GM08714 (cell line): ENCODE results near the gene SUN5.

Experiments
- H3K4me3 ChIP-seq: fragments of 200-500 bp; sonication (Bioruptor generic); 2 replicates; pipeline ENCODE4 v1.5.1; 2014; ENCODE audit warnings: mild to moderate bottlenecking, low read length, inconsistent platforms
- ZNF274 ChIP-seq: IDR thresholded peaks from 2 replicates; pipeline ENCODE4 v1.6.1; 2012; ENCODE audit warnings: mild to moderate bottlenecking, low read depth, low read length

The SUN5 gene

GRCh38 chr20:32999603-33000250, 4.5 kb downstream of the SUN5 start:
- TF ChIP-seq ZNF274: no peak
- H3K4me3 ChIP-seq: no peak overlapping the region

GRCh38 chr20:32997431-32997830, 6.8 kb downstream of the SUN5 start:
- TF ChIP-seq ZNF274: no peak
- H3K4me3 ChIP-seq: no peak overlapping the region

- TF ChIP-seq ZNF274: no peak
- H3K4me3 ChIP-seq: no peak overlapping the region
These were observed 8.4 kb downstream of the SUN5 start for GRCh38 chr20:32995802-32996201.

- H3K4me3 ChIP-seq: no peak overlapping the region
- TF ChIP-seq ZNF274: no peak
These were observed 10.7 kb downstream of the SUN5 start for GRCh38 chr20:32993496-32994050.

- TF ChIP-seq ZNF274: no peak
- H3K4me3 ChIP-seq: no peak overlapping the region
These were observed 12.2 kb downstream of the SUN5 start for GRCh38 chr20:32991792-32992641.

GRCh38 chr20:32991383-32991782, 12.8 kb downstream of the SUN5 start:
- no peak overlapping the region for H3K4me3 ChIP-seq
- TF ChIP-seq ZNF274: no peak

- H3K4me3 ChIP-seq: no peak overlapping the region
- TF ChIP-seq ZNF274: no peak
These were observed 13.8 kb downstream of the SUN5 start for GRCh38 chr20:32990426-32990825.

GRCh38 chr20:32989507-32990283, 14.5 kb downstream of the SUN5 start:
- TF ChIP-seq ZNF274: no peak
- H3K4me3 ChIP-seq: no peak overlapping the region

- TF ChIP-seq ZNF274: no peak
- no peak overlapping the region for H3K4me3 ChIP-seq
These were observed 16.2 kb downstream of the SUN5 start for GRCh38 chr20:32988008-32988407.

- TF ChIP-seq ZNF274: no peak
- H3K4me3 ChIP-seq: no peak overlapping the region
These were observed 17.0 kb downstream of the SUN5 start for GRCh38 chr20:32987044-32987825.

GRCh38 chr20:32986331-32986966, 17.8 kb downstream of the SUN5 start:
- no peak overlapping the region for H3K4me3 ChIP-seq
- no peak for TF ChIP-seq ZNF274

- no peak for TF ChIP-seq ZNF274
- no peak overlapping the region for H3K4me3 ChIP-seq
These were observed 18.6 kb downstream of the SUN5 start for GRCh38 chr20:32985596-32985995.
